KMS-11 (cell line): ENCODE data around the gene MED27.

Source experiments
- H2AFZ ChIP-seq: fragments of 200-600 bp; sonication (generic); 2 replicates; pipeline ENCODE4 v1.6.1; 2016; ENCODE audit warnings: antibody characterized with exemption, mixed run types, low read depth
- H3K27ac ChIP-seq: fragments of 200-600 bp; sonication (generic); 2 replicates; pipeline ENCODE4 v1.6.1; 2016; ENCODE audit warnings: mild to moderate bottlenecking, mixed run types
- H3K27me3 ChIP-seq: fragments of 200-600 bp; sonication (generic); 2 replicates; pipeline ENCODE4 v1.6.1; 2017; ENCODE audit warnings: mild to moderate bottlenecking, low read depth, mixed run types, moderate library complexity; ENCODE audit not compliant: insufficient read depth
- H3K36me3 ChIP-seq: fragments of 200-600 bp; sonication (generic); 2 replicates; pipeline ENCODE4 v1.6.1; 2017; ENCODE audit warnings: mild to moderate bottlenecking, mixed run types; ENCODE audit not compliant: insufficient read depth
- H3K4me1 ChIP-seq: fragments of 200-600 bp; sonication (generic); 2 replicates; pipeline ENCODE4 v1.6.1; 2016; ENCODE audit warnings: mild to moderate bottlenecking, low read depth, mixed run types; ENCODE audit not compliant: poor library complexity, severe bottlenecking
- H3K4me2 ChIP-seq: fragments of 200-600 bp; sonication (generic); 2 replicates; pipeline ENCODE4 v1.7.0; 2016; ENCODE audit warnings: mild to moderate bottlenecking, mixed run types
- H3K4me3 ChIP-seq: fragments of 200-600 bp; sonication (generic); IDR thresholded peaks from 2 replicates; pipeline ENCODE4 v1.6.1; 2017; ENCODE audit warnings: low read depth, low read length, mixed read lengths; ENCODE audit not compliant: insufficient read depth
- H3K79me2 ChIP-seq: fragments of 200-600 bp; sonication (generic); 2 replicates; pipeline ENCODE4 v1.6.1; 2016; ENCODE audit warnings: low read depth, mixed run types; ENCODE audit not compliant: insufficient read depth
- H3K9ac ChIP-seq: fragments of 200-600 bp; sonication (generic); 2 replicates; pipeline ENCODE4 v1.6.1; 2016; ENCODE audit warnings: mild to moderate bottlenecking, mixed run types
- H4K20me1 ChIP-seq: fragments of 200-600 bp; sonication (generic); 2 replicates; pipeline ENCODE4 v1.6.1; 2016; ENCODE audit warnings: mild to moderate bottlenecking, mixed run types; ENCODE audit not compliant: insufficient read depth
- CTCF ChIP-seq: fragments of 200-600 bp; sonication (generic); conservative IDR thresholded peaks from 2 replicates; pipeline ENCODE4 v1.6.1; 2017; ENCODE audit warnings: low read depth, mild to moderate bottlenecking, antibody characterized with exemption, low read length, moderate library complexity, mixed read lengths

The MED27 gene

GRCh38 chr9:131833083-131833482 lies 246.6 kb downstream of the MED27 start:
- no peak overlapping the region for H3K27ac ChIP-seq
- no peaks in the 10 kb centered on the region for H3K79me2 ChIP-seq
- no peaks in the 10 kb centered on the region for H3K36me3 ChIP-seq
- H3K27me3 ChIP-seq, result peaks cover 73% of the 10 kb centered on the region
- no peaks in the 10 kb centered on the region for H4K20me1 ChIP-seq
- H3K4me2 ChIP-seq, result no peak overlapping the region
- no peak overlapping the region for H3K4me3 ChIP-seq
- no peak overlapping the region for H3K9ac ChIP-seq
- no peak overlapping the region for H2AFZ ChIP-seq
- TF ChIP-seq CTCF, result no peak
- no peaks in the 10 kb centered on the region for H3K4me1 ChIP-seq

GRCh38 chr9:131831380-131832165 lies 248.1 kb downstream of the MED27 start:
- Histone ChIP-seq H2AFZ (no peak overlapping the region), H3K27ac (no peak overlapping the region)

GRCh38 chr9:131827821-131828369 lies 251.8 kb downstream of the MED27 start:
- H3K27me3 ChIP-seq, result peaks cover 81% of the 10 kb centered on the region

More at GRCh38 chr9:131831380-131832165, 248.1 kb downstream of the MED27 start:
- Histone ChIP-seq H3K4me2 (no peak overlapping the region), H3K36me3 (no peaks in the 10 kb centered on the region), H4K20me1 (no peaks in the 10 kb centered on the region), H3K4me1 (no peaks in the 10 kb centered on the region), H3K9ac (no peak overlapping the region), H3K27me3 (peaks cover 75% of the 10 kb centered on the region), H3K79me2 (no peaks in the 10 kb centered on the region), H3K4me3 (no peak overlapping the region)
- no peak for TF ChIP-seq CTCF

GRCh38 chr9:131826966-131827525 lies 252.6 kb downstream of the MED27 start:
- H3K4me3 ChIP-seq, result no peak overlapping the region
- H3K79me2 ChIP-seq, result no peaks in the 10 kb centered on the region
- H3K9ac ChIP-seq, result no peak overlapping the region
- H3K27me3 ChIP-seq, result peaks cover 85% of the 10 kb centered on the region
- H3K27ac ChIP-seq, result no peak overlapping the region
- no peak overlapping the region for H2AFZ ChIP-seq
- no peaks in the 10 kb centered on the region for H4K20me1 ChIP-seq
- TF ChIP-seq CTCF, result no peak
- no peaks in the 10 kb centered on the region for H3K36me3 ChIP-seq
- H3K4me1 ChIP-seq, result no peaks in the 10 kb centered on the region
- H3K4me2 ChIP-seq, result no peak overlapping the region

More at GRCh38 chr9:131827821-131828369, 251.8 kb downstream of the MED27 start:
- Histone ChIP-seq H3K36me3 (no peaks in the 10 kb centered on the region), H3K9ac (no peak overlapping the region), H3K79me2 (no peaks in the 10 kb centered on the region), H3K4me2 (no peak overlapping the region), H4K20me1 (no peaks in the 10 kb centered on the region), H3K4me3 (no peak overlapping the region), H3K4me1 (no peaks in the 10 kb centered on the region), H2AFZ (no peak overlapping the region), H3K27ac (no peak overlapping the region)
- no peak for TF ChIP-seq CTCF
